Astrocyte (in vitro differentiated cells and primary cell): ENCODE data around the gene ARHGAP23.

Experiments
- CTCF ChIP-seq: IDR thresholded peaks from 2 replicates; pipeline ENCODE4 v1.5.1; 2011; ENCODE audit warnings: low read depth, mild to moderate bottlenecking, inconsistent platforms, low read length, moderate library complexity; ENCODE audit not compliant: insufficient read depth
- EZH2 ChIP-seq: IDR thresholded peaks from 2 replicates; pipeline ENCODE4 v1.6.1; 2012; ENCODE audit warnings: mild to moderate bottlenecking, low read length, inconsistent platforms; ENCODE audit not compliant: insufficient read depth

- TF ChIP-seq CTCF (no peak), EZH2 (no peak)
Measured at GRCh38 chr17:38507436-38507835, 79.2 kb downstream of the ARHGAP23 start.
